ENCODE results near the gene RETREG1.
"Not testable (repeated sequence)": the region's sequence is repeated elsewhere in the genome, so short reads cannot be mapped to it uniquely, and the experiment has no call there.

Gene RETREG1

GRCh38 chr5:16656561-16657191, 39.9 kb upstream of the RETREG1 start:
- no peaks in the 10 kb centered on the region for H3K9me3 ChIP-seq (ENCODE audit: low read depth, low read length)
- H3K36me3 ChIP-seq (ENCODE audit: insufficient read depth, low read length): no peaks in the 10 kb centered on the region
- H3K4me3 ChIP-seq: no peak overlapping the region
- TF ChIP-seq FOXP2 (optimal IDR thresholded peaks at IDR 0.05; ENCODE audit: control extremely low read depth, extremely low read length, insufficient read depth) (no peak), POLR2AphosphoS5 (IDR thresholded peaks at IDR 0.05; ENCODE audit: borderline replicate concordance, low read depth, low read length) (no peak), EZH2 (IDR thresholded peaks at IDR 0.05) (no peak)
- peak; percentile 53 for DNase-seq (ENCODE audit: low read depth, low spot score)
- no peak overlapping the region for H3K9ac ChIP-seq (ENCODE audit: insufficient read length)
- peak overlapping the region; percentile 20; the same call in 1 of the 2 replicates for H3K27ac ChIP-seq

DNA sequence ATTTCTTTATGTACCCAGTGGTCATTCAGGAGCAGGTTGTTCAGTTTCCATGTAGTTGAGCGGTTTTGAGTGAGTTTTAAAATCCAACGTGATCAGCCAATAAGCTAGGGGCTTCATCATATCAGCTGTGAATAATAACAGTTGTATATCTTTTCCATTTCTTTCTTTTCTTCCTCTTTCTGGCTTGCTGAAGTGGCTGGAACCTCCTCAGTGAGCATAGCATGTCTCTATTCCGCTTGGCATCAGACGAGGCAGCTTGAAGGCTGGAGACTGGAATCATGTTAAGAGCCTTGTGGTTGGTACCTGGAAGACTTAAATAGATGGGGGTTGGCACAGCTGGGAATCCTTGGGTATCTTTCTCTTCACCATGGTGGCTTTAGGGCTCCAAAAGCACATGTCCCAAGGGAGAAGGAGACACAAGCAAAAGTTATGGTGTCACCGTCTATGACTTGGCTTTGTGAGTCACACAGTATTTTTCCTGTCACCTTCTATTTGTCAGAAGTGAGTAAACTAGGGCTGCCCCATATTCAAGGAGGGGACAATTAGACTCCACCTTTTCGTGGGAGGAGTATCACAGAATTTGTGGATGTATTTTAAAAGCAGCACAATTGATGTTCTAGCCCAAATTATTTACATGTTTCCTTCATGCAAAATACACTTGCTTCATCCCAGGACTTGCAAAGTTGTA, 38.0 kb upstream of the RETREG1 start:
- Histone ChIP-seq H3K4me3 (no peak overlapping the region), H3K9me3 (ENCODE audit: low read depth, low read length) (no peaks in the 10 kb centered on the region), H3K36me3 (ENCODE audit: insufficient read depth, low read length) (no peaks in the 10 kb centered on the region), H3K27ac (no peak overlapping the region), H3K9ac (ENCODE audit: insufficient read length) (no peak overlapping the region)
- DNase-seq (ENCODE audit: low read depth, low spot score): no peak
- TF ChIP-seq EZH2 (IDR thresholded peaks at IDR 0.05) (no peak), FOXP2 (optimal IDR thresholded peaks at IDR 0.05; ENCODE audit: control extremely low read depth, extremely low read length, insufficient read depth) (no peak), POLR2AphosphoS5 (IDR thresholded peaks at IDR 0.05; ENCODE audit: borderline replicate concordance, low read depth, low read length) (no peak)

- H3K9me3 ChIP-seq (ENCODE audit: low read depth, low read length); H3K36me3 ChIP-seq (ENCODE audit: insufficient read depth, low read length); H3K27ac ChIP-seq; H3K4me3 ChIP-seq; DNase-seq (ENCODE audit: low read depth, low spot score); H3K9ac ChIP-seq (ENCODE audit: insufficient read length): not testable (repeated sequence)
Observed at GRCh38 chr5:16648739-16649138, 31.9 kb upstream of the RETREG1 start.

DNA sequence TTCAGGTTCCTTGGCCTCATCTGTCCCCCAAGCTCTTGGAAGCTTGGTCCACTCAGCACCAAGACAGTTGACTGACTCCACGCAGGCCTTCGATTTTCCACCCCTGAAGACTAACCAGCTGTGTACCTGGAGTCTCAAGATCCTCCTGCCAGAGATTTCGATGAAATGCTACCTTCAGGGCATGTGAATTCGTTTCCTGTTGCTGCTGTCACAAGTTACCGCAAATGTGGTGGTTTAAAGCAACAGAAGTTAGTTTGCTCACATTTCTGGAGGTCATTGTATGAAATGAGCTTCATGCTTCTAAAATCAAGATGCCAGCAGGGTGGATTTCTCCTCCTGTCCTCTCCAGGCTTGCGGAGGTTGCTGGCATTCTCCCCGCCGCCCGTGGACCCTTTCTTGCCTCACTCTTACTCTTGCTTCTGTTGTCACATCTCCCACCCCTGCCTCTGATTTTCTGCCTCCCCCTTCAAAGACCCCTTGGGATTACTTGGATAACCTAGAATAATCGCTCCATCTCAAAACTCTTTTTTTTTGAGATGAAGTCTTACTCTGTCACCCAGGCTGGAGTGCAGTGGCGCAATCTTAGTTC, 27.6 kb upstream of the RETREG1 start:
- Histone ChIP-seq H3K9me3 (ENCODE audit: low read depth, low read length) (no peaks in the 10 kb centered on the region), H3K27ac (no peak overlapping the region), H3K36me3 (ENCODE audit: insufficient read depth, low read length) (no peaks in the 10 kb centered on the region), H3K9ac (ENCODE audit: insufficient read length) (no peak overlapping the region), H3K4me3 (no peak overlapping the region)
- TF ChIP-seq FOXP2 (optimal IDR thresholded peaks at IDR 0.05; ENCODE audit: control extremely low read depth, extremely low read length, insufficient read depth) (no peak), POLR2AphosphoS5 (IDR thresholded peaks at IDR 0.05; ENCODE audit: borderline replicate concordance, low read depth, low read length) (no peak), EZH2 (IDR thresholded peaks at IDR 0.05) (no peak)
- no peak for DNase-seq (ENCODE audit: low read depth, low spot score)

DNA sequence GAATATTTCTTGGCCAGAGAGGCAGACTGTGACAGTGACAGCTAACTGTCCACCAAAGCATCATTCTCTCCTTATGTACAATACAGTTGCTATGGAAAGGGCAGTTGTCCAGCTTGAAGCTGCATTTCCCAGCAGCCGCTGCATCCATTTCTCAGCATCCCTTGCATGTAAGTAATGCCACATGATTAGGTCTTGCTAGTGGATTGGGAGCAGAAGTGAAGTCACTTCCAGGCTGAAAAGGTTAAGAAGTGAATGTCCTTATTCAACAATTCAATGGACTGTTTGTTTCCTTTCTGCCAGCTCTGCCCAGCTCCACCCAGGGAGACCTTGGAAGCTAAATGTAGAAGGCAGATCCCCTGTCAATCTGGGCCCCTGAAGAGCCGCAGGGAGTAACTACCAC, 26.1 kb upstream of the RETREG1 start:
- Histone ChIP-seq H3K9ac (ENCODE audit: insufficient read length) (no peak overlapping the region), H3K36me3 (ENCODE audit: insufficient read depth, low read length) (no peaks in the 10 kb centered on the region), H3K27ac (no peak overlapping the region), H3K4me3 (no peak overlapping the region), H3K9me3 (ENCODE audit: low read depth, low read length) (no peaks in the 10 kb centered on the region)
- no peak for TF ChIP-seq FOXP2 (optimal IDR thresholded peaks at IDR 0.05; ENCODE audit: control extremely low read depth, extremely low read length, insufficient read depth)
- TF ChIP-seq EZH2 (IDR thresholded peaks at IDR 0.05): no peak
- no peak for TF ChIP-seq POLR2AphosphoS5 (IDR thresholded peaks at IDR 0.05; ENCODE audit: borderline replicate concordance, low read depth, low read length)
- no peak for DNase-seq (ENCODE audit: low read depth, low spot score)

GRCh38 chr5:16639206-16639605, 22.4 kb upstream of the RETREG1 start:
- no peak overlapping the region for H3K27ac ChIP-seq
- TF ChIP-seq FOXP2 (optimal IDR thresholded peaks at IDR 0.05; ENCODE audit: control extremely low read depth, extremely low read length, insufficient read depth): no peak
- no peak for TF ChIP-seq EZH2 (IDR thresholded peaks at IDR 0.05)
- TF ChIP-seq POLR2AphosphoS5 (IDR thresholded peaks at IDR 0.05; ENCODE audit: borderline replicate concordance, low read depth, low read length): no peak
- no peaks in the 10 kb centered on the region for H3K36me3 ChIP-seq (ENCODE audit: insufficient read depth, low read length)
- DNase-seq (ENCODE audit: low read depth, low spot score): no peak
- H3K4me3 ChIP-seq: no peak overlapping the region
- H3K9ac ChIP-seq (ENCODE audit: insufficient read length): no peak overlapping the region
- H3K9me3 ChIP-seq (ENCODE audit: low read depth, low read length): no peaks in the 10 kb centered on the region

GRCh38 chr5:16628376-16628775, 11.6 kb upstream of the RETREG1 start:
- DNase-seq (ENCODE audit: low read depth, low spot score): no peak
- Histone ChIP-seq H3K9ac (ENCODE audit: insufficient read length) (no peak overlapping the region), H3K4me3 (no peak overlapping the region), H3K36me3 (ENCODE audit: insufficient read depth, low read length) (no peaks in the 10 kb centered on the region), H3K27ac (no peak overlapping the region), H3K9me3 (ENCODE audit: low read depth, low read length) (no peaks in the 10 kb centered on the region)
- TF ChIP-seq FOXP2 (optimal IDR thresholded peaks at IDR 0.05; ENCODE audit: control extremely low read depth, extremely low read length, insufficient read depth) (no peak), POLR2AphosphoS5 (IDR thresholded peaks at IDR 0.05; ENCODE audit: borderline replicate concordance, low read depth, low read length) (no peak), EZH2 (IDR thresholded peaks at IDR 0.05) (no peak)

GRCh38 chr5:16626696-16627264, 10.0 kb upstream of the RETREG1 start:
- no peak overlapping the region for H3K9ac ChIP-seq (ENCODE audit: insufficient read length)
- no peak overlapping the region for H3K27ac ChIP-seq
- DNase-seq (ENCODE audit: low read depth, low spot score): no peak
- TF ChIP-seq POLR2AphosphoS5 (IDR thresholded peaks at IDR 0.05; ENCODE audit: borderline replicate concordance, low read depth, low read length) (no peak), EZH2 (IDR thresholded peaks at IDR 0.05) (no peak), FOXP2 (optimal IDR thresholded peaks at IDR 0.05; ENCODE audit: control extremely low read depth, extremely low read length, insufficient read depth) (no peak)
- H3K4me3 ChIP-seq: no peak overlapping the region
- no peaks in the 10 kb centered on the region for H3K36me3 ChIP-seq (ENCODE audit: insufficient read depth, low read length)
- H3K9me3 ChIP-seq (ENCODE audit: low read depth, low read length): no peaks in the 10 kb centered on the region
